K562 (cell line): Measurements from ENCODE around the gene TULP4. TPM values are rescaled to one million over a fixed set of nuclear protein-coding genes. Genes with fewer than 3 reads are reported as not detected.

Experiments used
- ATAC-seq: fragments of 200-7000 bp; cut with Tn5 transposase; 3 replicates; pipeline ENCODE4 v1.9.1; 2020; ENCODE audit warnings: moderate library complexity
- BruUV-seq: library from RNA; stranded (reverse); fragments of 400-500 nt; replicated peaks from 2 replicates; lab custom pipeline; 2021; lab: Mats Ljungman, UMichigan
- CTCF ChIA-PET: fragments of 300-600 bp; formaldehyde crosslinking; extraction: SDS; loops from one replicate; lab custom pipeline; 2021; ENCODE audit warnings: low intra/inter-chr PET ratio; lab: Yijun Ruan, JAX
- POLR2A ChIA-PET: fragments of 300-600, 350-650 bp; sonication (Branson Sonifier 250); formaldehyde crosslinking; extraction: SDS; loops from one replicate; lab custom pipeline; 2021; ENCODE audit warnings: antibody characterized with exemption, inconsistent platforms; lab: Yijun Ruan, JAX
- DNase-seq, 4 experiments: peaks; one replicate each; pipeline versions ENCODE4 v3.0.0 to v3.0.0-alpha.2; 2011 to 2018; ENCODE audit warnings: low spot score in 3 of 4, mixed read lengths in 3 of 4; ENCODE audit errors: extremely low read depth in 1 of 4
- FAIRE-seq: peaks from 2 replicates; lab custom pipeline; 2011; peaks lifted over from hg19 to GRCh38; lab: Jason Lieb, UNC
- H2AFZ ChIP-seq: 2 replicates; pipeline ENCODE4 v1.6.0; 2011; ENCODE audit warnings: low read depth, low read length, control low read depth, inconsistent platforms
- H3K27ac ChIP-seq: fragments of 200-600 bp; 3 replicates; pipeline ENCODE4 v1.8.0; 2011; ENCODE audit warnings: low read depth, mild to moderate bottlenecking, control low read depth, inconsistent platforms, low read length, moderate library complexity, mixed read lengths; ENCODE audit errors: extremely low read depth
- H3K27me3 ChIP-seq, 2 experiments: fragments of 300-600 bp in 1 of 2; 2 replicates in 1 of 2; 3 replicates in 1 of 2; pipeline versions ENCODE4 v1.6.0 to v1.8.0; 2011; ENCODE audit warnings: inconsistent platforms in 2 of 2, low read length in 2 of 2, mild to moderate bottlenecking in 1 of 2, mixed read lengths in 1 of 2, moderate library complexity in 1 of 2; ENCODE audit not compliant: control insufficient read depth in 2 of 2, insufficient read depth in 2 of 2
- H3K36me3 ChIP-seq: fragments of 300-600 bp; 3 replicates; pipeline ENCODE4 v1.8.0; 2011; ENCODE audit warnings: mild to moderate bottlenecking, low read length, inconsistent platforms; ENCODE audit not compliant: control insufficient read depth, insufficient read depth
- H3K4me1 ChIP-seq, 2 experiments: fragments of 200-600 bp in 1 of 2; replicated peaks in 1 of 2; 2 replicates in 1 of 2; 3 replicates in 1 of 2; pipeline versions ENCODE4 v1.5.1 to v1.8.0; 2011; ENCODE audit warnings: inconsistent platforms in 2 of 2, low read length in 2 of 2, mild to moderate bottlenecking in 1 of 2, mixed read lengths in 1 of 2, moderate library complexity in 1 of 2; ENCODE audit not compliant: control insufficient read depth in 2 of 2, insufficient read depth in 2 of 2
- H3K4me2 ChIP-seq: 2 replicates; pipeline ENCODE4 v1.6.1; 2011; ENCODE audit warnings: low read length, control low read depth, inconsistent platforms, mixed read lengths; ENCODE audit not compliant: insufficient read depth
- H3K4me3 ChIP-seq: fragments of 200-600 bp; sonication (generic), shearing (Covaris generic); 2 replicates; pipeline ENCODE4 v1.5.1; 2016; ENCODE audit warnings: control low read depth, inconsistent platforms
- H3K79me2 ChIP-seq: fragments of 200-600 bp; 3 replicates; pipeline ENCODE4 v1.8.0; 2011; ENCODE audit warnings: low read length, inconsistent platforms; ENCODE audit not compliant: control insufficient read depth, insufficient read depth
- H3K9ac ChIP-seq, 2 experiments: 2 replicates each; pipeline versions ENCODE4 v1.6.0 to v1.6.1; 2011; ENCODE audit warnings: low read depth in 2 of 2, low read length in 2 of 2, control low read depth in 1 of 2, inconsistent platforms in 1 of 2, mild to moderate bottlenecking in 1 of 2, mixed read lengths in 1 of 2; ENCODE audit not compliant: insufficient read depth in 1 of 2
- H3K9me1 ChIP-seq: one replicate; pipeline ENCODE4 v1.6.0; 2011; ENCODE audit warnings: inconsistent platforms, mild to moderate bottlenecking, low read length, moderate library complexity; ENCODE audit not compliant: control insufficient read depth, insufficient read depth
- H3K9me3 ChIP-seq: replicated peaks from 2 replicates; pipeline ENCODE4 v1.5.1; 2011; ENCODE audit warnings: low read depth, low read length, inconsistent platforms; ENCODE audit not compliant: control insufficient read depth, insufficient read depth
- H4K20me1 ChIP-seq: replicated peaks from 2 replicates; pipeline ENCODE4 v1.6.1; 2011; ENCODE audit warnings: low read length, inconsistent platforms, mixed read lengths; ENCODE audit not compliant: control insufficient read depth, insufficient read depth
- CCAR2 ChIP-seq: fragments of 200-400 bp; formaldehyde crosslinking; IDR thresholded peaks from 2 replicates; pipeline ENCODE4 v1.6.1; 2017; ENCODE audit warnings: mild to moderate bottlenecking, low read depth, low read length
- E2F8 ChIP-seq: fragments of 450-650 bp; IDR thresholded peaks from 2 replicates; pipeline ENCODE4 v1.7.1; 2018; ENCODE audit warnings: mild to moderate bottlenecking, low read depth; ENCODE audit not compliant: partially characterized antibody
- KAT7 ChIP-seq: sonication (generic); formaldehyde crosslinking; IDR thresholded peaks from 2 replicates; pipeline ENCODE4 v1.8.0; 2022; ENCODE audit warnings: missing genetic modification reagents, mild to moderate bottlenecking, borderline replicate concordance
- MBD1 ChIP-seq: fragments of 250-450 bp; sonication (Bioruptor Pico); IDR thresholded peaks from 2 replicates; pipeline ENCODE4 v1.8.0; 2022; ENCODE audit warnings: inconsistent platforms
- MECOM ChIP-seq: fragments of 250-450 bp; sonication (Bioruptor Pico); IDR thresholded peaks from 2 replicates; pipeline ENCODE4 v1.8.0; 2022; ENCODE audit warnings: inconsistent platforms
- PHTF2 ChIP-seq: fragments of 250-450 bp; sonication (Bioruptor Pico); IDR thresholded peaks from 2 replicates; pipeline ENCODE4 v1.5.0; 2021; ENCODE audit warnings: mild to moderate bottlenecking
- SAFB2 ChIP-seq: fragments of 200-400 bp; formaldehyde crosslinking; IDR thresholded peaks from 2 replicates; pipeline ENCODE4 v1.6.1; 2018; ENCODE audit warnings: borderline replicate concordance, low read length, low read depth, moderate library complexity; ENCODE audit not compliant: severe bottlenecking
- SMARCB1 ChIP-seq: IDR thresholded peaks from 2 replicates; pipeline ENCODE4 v1.6.1; 2011; ENCODE audit warnings: improper control_type of control experiment, low read depth; ENCODE audit not compliant: insufficient read length
- SMARCE1 ChIP-seq: fragments of 450-650 bp; IDR thresholded peaks from 2 replicates; pipeline ENCODE4 v1.7.1; 2016; ENCODE audit warnings: mild to moderate bottlenecking
- TFAP4 ChIP-seq: sonication (generic); formaldehyde crosslinking; IDR thresholded peaks from 2 replicates; pipeline ENCODE4 v1.8.0; 2022; ENCODE audit warnings: missing genetic modification reagents, mild to moderate bottlenecking, moderate library complexity, borderline replicate concordance
- ZEB2 ChIP-seq: fragments of 450-650 bp; IDR thresholded peaks from 2 replicates; pipeline ENCODE4 v1.6.1; 2016
- ZNF274 ChIP-seq: IDR thresholded peaks from 2 replicates; pipeline ENCODE4 v1.6.1; 2011; ENCODE audit warnings: low read depth, mild to moderate bottlenecking, low read length, moderate library complexity, borderline replicate concordance
- ZNF436 ChIP-seq: fragments of 250-450, 450-650 bp; sonication (Bioruptor Pico); formaldehyde crosslinking; IDR thresholded peaks from 2 replicates; pipeline ENCODE4 v1.7.0; 2020; ENCODE audit warnings: mild to moderate bottlenecking
- ZNF551 ChIP-seq: fragments of 250-450 bp; sonication (Bioruptor Pico); IDR thresholded peaks from 2 replicates; pipeline ENCODE4 v1.5.0; 2021; ENCODE audit warnings: mild to moderate bottlenecking, moderate library complexity
- WGBS: fragments of 100-300 bp; shearing (Covaris generic); methylation state at CpG from one replicate; pipeline ENCODE4 v1.1.6; 2016; ENCODE audit warnings: low coverage, mixed read lengths; ENCODE audit not compliant: insufficient coverage; ENCODE audit errors: missing lambda C conversion rate; 5-methylcytosine and 5-hydroxymethylcytosine counted together
- in situ Hi-C: fragments of 300-500 bp; cut with MboI; formaldehyde crosslinking; loops from 4 replicates; pipeline ENCODE4 v1.15.0; 2018; ENCODE audit warnings: inconsistent platforms, mixed read lengths
- intact Hi-C: fragments of 100-400 bp; cut with micrococcal nuclease; formaldehyde crosslinking; loops from 2 replicates; pipeline ENCODE4 v1.14.2; 2022
- polyA plus RNA-seq, 8 experiments: library from polyadenylated mRNA; depleted of rRNA in 4 of 8; stranded (reverse) in 5 of 8; unstranded in 3 of 8; fragments of >200 nt; fragmentation: Nextera tagmentation in 2 of 8; fragmentation: Illumina TruSeq in 1 of 8; extraction: Ambion mirVana in 2 of 8; extraction: Trizol in 1 of 8; gene quantifications; 2 replicates each; pipeline versions ENCODE4 v1.2.1 to v1.2.3, GENCODE V29; 2011 to 2014; ENCODE audit warnings: inconsistent platforms in 1 of 8, missing spikeins in 1 of 8
- total RNA-seq, 7 experiments: library from RNA; depleted of rRNA in 6 of 7; stranded (reverse); fragments of >200 nt in 6 of 7; fragmentation: Illumina TruSeq in 2 of 7; extraction: Trizol in 2 of 7; gene quantifications; 2 replicates each; pipeline versions ENCODE4 v1.2.1 to v1.2.3, GENCODE V29; 2011 to 2021; ENCODE audit warnings: low replicate concordance in 1 of 7
- TF ChIP-seq, protein P1 (sequence below), 3 experiments: IDR thresholded peaks in 2 of 3; conservative IDR thresholded peaks in 1 of 3; 2 replicates each; pipeline ENCODE4 v1.5.1; 2011 to 2012; ENCODE audit warnings: low read length in 3 of 3, mild to moderate bottlenecking in 3 of 3, control low read depth in 2 of 3, improper control_type of control experiment in 1 of 3, inconsistent platforms in 1 of 3, low read depth in 1 of 3, mixed read lengths in 1 of 3, moderate library complexity in 1 of 3; ENCODE audit not compliant: insufficient read depth in 2 of 3
- TF ChIP-seq, protein P2 (sequence below), 2 experiments: fragments of 450-650 bp in 1 of 2; sonication (generic) in 1 of 2; formaldehyde crosslinking; conservative IDR thresholded peaks; 2 replicates each; pipeline versions ENCODE4 v1.4.0 to v1.8.1; 2020 to 2022; ENCODE audit warnings: mild to moderate bottlenecking in 1 of 2, missing genetic modification reagents in 1 of 2

Gene TULP4
- total and polyA plus RNA-seq, 9 of the 15 experiments (the other 6 are each of a cell fraction or from before 2014, with no cell fraction given) = 1.2 to 50.4 (median 11.0) TPM

DNA sequence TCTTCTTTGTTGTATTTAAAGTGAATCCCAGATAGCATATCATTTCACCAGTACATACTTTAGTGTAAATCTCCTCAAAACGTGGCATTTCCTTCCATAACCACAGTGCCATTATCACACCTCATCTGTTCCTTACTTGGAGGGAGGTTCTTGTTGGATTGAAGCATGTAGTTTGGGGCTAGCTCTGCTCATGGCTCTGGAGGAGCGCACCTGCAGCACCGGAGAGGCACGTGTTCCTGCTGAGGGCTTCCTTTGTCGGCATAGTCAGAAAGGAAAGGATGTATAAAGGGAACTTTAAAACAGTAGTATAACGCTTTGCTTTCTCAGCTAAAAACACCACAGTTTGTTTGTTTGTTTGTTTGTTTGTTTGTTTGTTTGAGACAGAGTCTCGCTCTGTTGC is 126.0 kb downstream of the TULP4 start:
- ChIA-PET POLR2A (no interaction called here), CTCF (no interaction called here)
- Histone ChIP-seq H3K4me2 (no peak overlapping the region), H2AFZ (no peak overlapping the region), H3K9me1 (no peaks in the 10 kb centered on the region), H3K27me3 (no peaks in the 10 kb centered on the region), H3K27ac (no peak overlapping the region), H4K20me1 (no peaks in the 10 kb centered on the region), H3K36me3 (no peaks in the 10 kb centered on the region), H3K9me3 (no peaks in the 10 kb centered on the region), H3K4me1 (no peaks in the 10 kb centered on the region), H3K4me3 (no peak overlapping the region), H3K9ac (no peak overlapping the region), H3K79me2 (no peaks in the 10 kb centered on the region)
- no peak for ATAC-seq
- intact Hi-C loops (no loop called here), in situ Hi-C loops (no loop called here)
- TF ChIP-seq CCAR2 (no peak), TFAP4 (CRISPR knock-in tag) (no peak), MBD1 (no peak), MECOM (no peak), ZNF274 (no peak), ZNF551 (CRISPR knock-in tag) (no peak), SMARCB1 (no peak), E2F8 (no peak), SMARCE1 (no peak), PHTF2 (no peak), ZNF436 (CRISPR knock-in tag) (no peak), ZEB2 (no peak), SAFB2 (no peak), KAT7 (CRISPR knock-in tag) (no peak)
- TF ChIP-seq, protein P1, sequence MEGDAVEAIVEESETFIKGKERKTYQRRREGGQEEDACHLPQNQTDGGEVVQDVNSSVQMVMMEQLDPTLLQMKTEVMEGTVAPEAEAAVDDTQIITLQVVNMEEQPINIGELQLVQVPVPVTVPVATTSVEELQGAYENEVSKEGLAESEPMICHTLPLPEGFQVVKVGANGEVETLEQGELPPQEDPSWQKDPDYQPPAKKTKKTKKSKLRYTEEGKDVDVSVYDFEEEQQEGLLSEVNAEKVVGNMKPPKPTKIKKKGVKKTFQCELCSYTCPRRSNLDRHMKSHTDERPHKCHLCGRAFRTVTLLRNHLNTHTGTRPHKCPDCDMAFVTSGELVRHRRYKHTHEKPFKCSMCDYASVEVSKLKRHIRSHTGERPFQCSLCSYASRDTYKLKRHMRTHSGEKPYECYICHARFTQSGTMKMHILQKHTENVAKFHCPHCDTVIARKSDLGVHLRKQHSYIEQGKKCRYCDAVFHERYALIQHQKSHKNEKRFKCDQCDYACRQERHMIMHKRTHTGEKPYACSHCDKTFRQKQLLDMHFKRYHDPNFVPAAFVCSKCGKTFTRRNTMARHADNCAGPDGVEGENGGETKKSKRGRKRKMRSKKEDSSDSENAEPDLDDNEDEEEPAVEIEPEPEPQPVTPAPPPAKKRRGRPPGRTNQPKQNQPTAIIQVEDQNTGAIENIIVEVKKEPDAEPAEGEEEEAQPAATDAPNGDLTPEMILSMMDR (IDR thresholded peaks at IDR 0.05 in 2 of 3, conservative IDR thresholded peaks at IDR 0.05 in 1 of 3; ENCODE audit: insufficient read depth in 2 of 3, low read depth in 1 of 3, low read length in 3 of 3) = no peak
- TF ChIP-seq, protein P2, sequence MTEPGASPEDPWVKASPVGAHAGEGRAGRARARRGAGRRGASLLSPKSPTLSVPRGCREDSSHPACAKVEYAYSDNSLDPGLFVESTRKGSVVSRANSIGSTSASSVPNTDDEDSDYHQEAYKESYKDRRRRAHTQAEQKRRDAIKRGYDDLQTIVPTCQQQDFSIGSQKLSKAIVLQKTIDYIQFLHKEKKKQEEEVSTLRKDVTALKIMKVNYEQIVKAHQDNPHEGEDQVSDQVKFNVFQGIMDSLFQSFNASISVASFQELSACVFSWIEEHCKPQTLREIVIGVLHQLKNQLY (CRISPR knock-in tag; conservative IDR thresholded peaks at IDR 0.05) = no peak
- no peak for DNase-seq
- no peak for FAIRE-seq
- BruUV-seq = no TSS peak
- 79% methylated on average over 7 of the region's 7 CpGs for WGBS
